Coronary artery (tissue), 2 donors: ENCODE data around the gene ZC3HAV1.
"Not testable (repeated sequence)": the region's sequence is repeated elsewhere in the genome, so short reads cannot be mapped to it uniquely, and the experiment has no call there.

Experiments
- DNase-seq: peaks from one replicate; pipeline ENCODE4 v3.0.0-alpha.2; 2017; ENCODE audit warnings: low spot score
- H3K27ac ChIP-seq, 2 donors: fragments of 200-600 bp; sonication (generic); one replicate each; pipeline ENCODE4 v1.5.1; 2016 to 2019
- H3K4me3 ChIP-seq: fragments of 200-600 bp; sonication (generic); 2 replicates; pipeline ENCODE4 v1.5.1; 2016; ENCODE audit warnings: mild to moderate bottlenecking, moderate library complexity
- CTCF ChIP-seq: fragments of 200-600 bp; sonication (generic); IDR thresholded peaks from one replicate; pipeline ENCODE4 v1.5.1; 2019; ENCODE audit warnings: antibody characterized with exemption

The ZC3HAV1 gene

DNA sequence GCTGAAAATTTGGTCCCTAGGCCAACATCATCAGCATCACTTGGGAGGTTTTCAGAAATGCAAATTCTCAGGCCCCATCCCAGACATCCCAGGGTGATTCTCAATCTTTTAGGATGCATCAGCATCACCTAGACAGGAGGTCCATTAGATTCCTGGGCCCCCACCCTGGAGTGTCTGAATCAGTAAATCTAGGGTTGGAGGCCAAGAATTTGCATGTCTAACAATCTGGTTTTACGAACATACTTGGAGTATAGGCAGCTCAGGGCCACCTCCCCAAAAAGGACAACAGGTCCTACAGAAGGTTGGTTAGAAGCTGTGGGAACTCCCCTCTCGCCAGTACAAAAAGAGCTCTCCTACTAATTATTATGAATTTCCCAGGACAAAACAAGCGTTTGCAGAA is 15.5 kb downstream of the ZC3HAV1 start:
- H3K4me3 ChIP-seq: no peak overlapping the region
- TF ChIP-seq CTCF: no peak
- DNase-seq: no peak
- H3K27ac ChIP-seq: no peak overlapping the region

GRCh38 chr7:139093512-139093911 is 16.0 kb downstream of the ZC3HAV1 start:
- not testable (repeated sequence) for H3K27ac ChIP-seq, H3K4me3 ChIP-seq, DNase-seq

GRCh38 chr7:139092090-139092796 is 17.3 kb downstream of the ZC3HAV1 start:
- TF ChIP-seq CTCF: no peak
- DNase-seq: no peak
- H3K27ac ChIP-seq: no peak overlapping the region
- H3K4me3 ChIP-seq: no peak overlapping the region

- Histone ChIP-seq H3K4me3 (no peak overlapping the region), H3K27ac (no peak overlapping the region)
- DNase-seq: no peak
- no peak for TF ChIP-seq CTCF
Measured at GRCh38 chr7:139091677-139091996, 17.9 kb downstream of the ZC3HAV1 start.

DNA sequence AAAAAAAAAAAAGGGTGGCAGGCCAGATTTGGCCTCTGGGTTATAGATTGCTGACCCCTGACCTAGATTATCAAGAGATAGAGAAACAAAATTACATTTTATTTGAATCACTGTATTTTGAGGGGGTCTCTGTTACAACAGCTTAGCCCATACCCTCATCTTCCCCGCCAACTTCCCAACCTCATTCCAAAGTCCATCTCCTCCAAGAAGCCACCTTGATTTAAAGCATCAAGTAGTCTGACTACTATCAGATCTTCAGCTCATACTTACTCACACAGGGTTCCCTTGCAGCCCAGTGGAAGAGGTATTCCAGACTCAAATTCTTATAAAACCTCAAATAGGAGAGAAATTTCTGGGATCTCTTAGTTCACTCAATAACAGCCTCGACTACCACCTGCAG is 20.4 kb downstream of the ZC3HAV1 start:
- Histone ChIP-seq H3K4me3 (no peak overlapping the region), H3K27ac (no peak overlapping the region)
- TF ChIP-seq CTCF: no peak
- DNase-seq: no peak

DNA sequence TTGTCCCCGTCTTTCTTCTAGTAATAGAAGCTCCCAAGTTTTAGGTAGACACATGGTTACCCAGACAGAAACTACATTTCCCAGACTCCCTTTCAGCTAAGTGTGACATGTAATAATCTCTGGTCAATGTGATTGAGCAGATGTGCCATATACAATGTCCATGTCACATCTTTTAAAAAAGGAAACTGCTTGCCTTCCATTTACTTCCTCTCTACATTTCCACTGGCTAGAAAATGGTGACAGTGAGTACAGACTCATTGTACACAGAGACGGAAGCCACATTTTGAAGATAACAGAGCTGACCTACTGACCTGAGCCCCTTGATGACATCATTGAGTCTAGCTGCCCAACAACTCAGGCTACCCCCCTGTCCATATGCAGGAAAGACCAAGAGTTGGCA is 21.3 kb downstream of the ZC3HAV1 start:
- DNase-seq: no peak
- Histone ChIP-seq H3K27ac (no peak overlapping the region), H3K4me3 (no peak overlapping the region)
- no peak for TF ChIP-seq CTCF

GRCh38 chr7:139087212-139087611 is 22.3 kb downstream of the ZC3HAV1 start:
- H3K4me3 ChIP-seq: no peak overlapping the region
- DNase-seq: no peak
- TF ChIP-seq CTCF: no peak
- no peak overlapping the region for H3K27ac ChIP-seq

GRCh38 chr7:139086454-139086853 is 23.1 kb downstream of the ZC3HAV1 start:
- no peak for DNase-seq
- Histone ChIP-seq H3K27ac (no peak overlapping the region), H3K4me3 (no peak overlapping the region)
- TF ChIP-seq CTCF: no peak
